Activated CD4-positive, alpha-beta T cell treated with anti-CD3 and anti-CD28 coated beads, Interleukin-2, amount 10 ng/mL, durations not matched to agents 24 days and 14 days (primary cell): ENCODE results near the gene C15orf40. TPM values are rescaled to one million over a fixed set of nuclear protein-coding genes. Genes with fewer than 3 reads are reported as not detected.
A peak's percentile ranks its signal among the peaks of the same experiment; 100 is the strongest.
"Not testable (repeated sequence)": the region's sequence is repeated elsewhere in the genome, so short reads cannot be mapped to it uniquely, and the experiment has no call there.

Experiments used
- DNase-seq: peaks from one replicate; pipeline ENCODE4 v3.0.0; 2022
- H3K27ac Mint-ChIP-seq: one replicate; pipeline ENCODE4 v1.8.0; 2022; ENCODE audit warnings: mild to moderate bottlenecking, mixed read lengths
- H3K27me3 Mint-ChIP-seq: one replicate; pipeline ENCODE4 v1.8.0; 2022; ENCODE audit warnings: mixed read lengths
- H3K36me3 Mint-ChIP-seq: one replicate; pipeline ENCODE4 v1.8.0; 2022; ENCODE audit warnings: low read depth, mild to moderate bottlenecking, mixed read lengths
- H3K4me1 Mint-ChIP-seq: one replicate; pipeline ENCODE4 v1.8.0; 2021; ENCODE audit warnings: mixed read lengths
- H3K4me3 Mint-ChIP-seq: one replicate; pipeline ENCODE4 v1.8.0; 2022; ENCODE audit warnings: mild to moderate bottlenecking, moderate library complexity, mixed read lengths
- H3K9me3 Mint-ChIP-seq: one replicate; pipeline ENCODE4 v1.8.0; 2021; ENCODE audit warnings: mixed read lengths
- intact Hi-C: fragments of 100-400 bp; cut with micrococcal nuclease; formaldehyde crosslinking; loops from one replicate; pipeline ENCODE4 v1.15.1; 2023
- total RNA-seq: library from RNA; stranded (reverse); gene quantifications from 2 replicates; pipeline ENCODE4 v1.2.3, GENCODE V29; 2022

The C15orf40 gene
- total RNA-seq, 1 donor from 2014 or later: 23.6 TPM

DNA sequence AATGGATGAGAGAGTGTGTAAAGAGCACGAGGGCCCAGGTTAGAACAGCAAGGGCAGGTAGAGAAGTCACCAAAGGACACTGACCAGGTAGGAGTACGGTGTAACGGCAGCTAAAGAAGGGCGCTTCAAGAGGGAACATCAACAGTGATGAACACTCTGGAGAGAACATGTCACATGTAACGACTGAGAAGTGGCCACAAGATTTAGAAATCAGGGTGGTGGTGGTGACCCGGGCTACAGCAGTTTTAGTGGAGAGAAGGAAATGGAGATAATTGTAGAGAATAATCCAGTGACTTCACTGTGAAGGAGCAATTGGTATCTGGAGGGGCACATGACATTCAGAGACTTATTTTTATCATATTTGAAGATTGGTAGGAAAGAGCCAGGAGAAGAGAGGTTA, 1.2 kb upstream of the C15orf40 start:
- Mint-ChIP-seq H3K27ac (peak overlapping the region; percentile 94), H3K4me1 (peaks cover 40% of the 10 kb centered on the region), H3K36me3 (peaks cover 42% of the 10 kb centered on the region), H3K9me3 (no peaks in the 10 kb centered on the region), H3K27me3 (no peaks in the 10 kb centered on the region), H3K4me3 (peak overlapping the region; percentile 89)
- intact Hi-C loops: loop anchor here (5.0 kb wide), 4 partner anchors 95 to 260 kb away; partner anchors contain the start of gene TM6SF1
- peak; percentile 56 for DNase-seq

DNA sequence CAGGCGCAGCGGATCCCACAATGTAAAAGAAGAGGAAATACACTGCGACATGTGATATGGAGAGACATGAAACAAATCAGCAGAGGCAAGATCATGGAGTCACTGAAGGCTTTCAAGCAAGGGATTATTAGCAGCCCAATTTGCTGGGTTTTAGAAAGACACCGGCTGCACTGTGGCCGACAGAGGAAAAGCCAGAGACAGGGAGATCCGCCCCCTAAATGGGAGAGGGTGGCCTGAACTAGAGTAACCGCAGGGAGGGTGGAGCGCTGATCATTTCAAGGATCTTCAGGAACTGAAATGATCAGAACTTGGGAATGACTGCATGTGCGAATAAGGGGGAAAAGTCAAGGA, 612 bp upstream of the C15orf40 start:
- H3K4me3 Mint-ChIP-seq: peak overlapping the region; percentile 89
- intact Hi-C loops: loop anchor here (5.0 kb wide), 4 partner anchors 95 to 260 kb away; partner anchors contain the start of gene TM6SF1
- DNase-seq: no peak
- no peaks in the 10 kb centered on the region for H3K27me3 Mint-ChIP-seq
- no peaks in the 10 kb centered on the region for H3K9me3 Mint-ChIP-seq
- peak overlapping the region; percentile 94 for H3K27ac Mint-ChIP-seq
- peaks cover 40% of the 10 kb centered on the region for H3K36me3 Mint-ChIP-seq
- H3K4me1 Mint-ChIP-seq: peaks cover 40% of the 10 kb centered on the region

- Mint-ChIP-seq H3K4me3 (peak overlapping the region; percentile 89), H3K9me3 (no peaks in the 10 kb centered on the region), H3K27ac (peak overlapping the region; percentile 94), H3K4me1 (peaks cover 40% of the 10 kb centered on the region), H3K36me3 (peaks cover 37% of the 10 kb centered on the region), H3K27me3 (no peaks in the 10 kb centered on the region)
- peak; percentile 94 for DNase-seq
- intact Hi-C loops: loop anchor here (1.0 to 5.0 kb wide), 9 partner anchors 56 to 548 kb away; partner anchors contain the start of genes BTBD1, HDGFL3 and TM6SF1
Measured at GRCh38 chr15:83010709-83011270, 649 bp downstream of the C15orf40 start.

- not testable (repeated sequence) for H3K27ac Mint-ChIP-seq, H3K27me3 Mint-ChIP-seq, H3K36me3 Mint-ChIP-seq, DNase-seq, H3K4me1 Mint-ChIP-seq, H3K9me3 Mint-ChIP-seq, H3K4me3 Mint-ChIP-seq
- intact Hi-C loops: loop anchor here (1.0 to 5.0 kb wide), 4 partner anchors 14 to 468 kb away; partner anchors contain the start of gene RAMAC
Measured at GRCh38 chr15:83000672-83001031, 10.8 kb downstream of the C15orf40 start.

DNA sequence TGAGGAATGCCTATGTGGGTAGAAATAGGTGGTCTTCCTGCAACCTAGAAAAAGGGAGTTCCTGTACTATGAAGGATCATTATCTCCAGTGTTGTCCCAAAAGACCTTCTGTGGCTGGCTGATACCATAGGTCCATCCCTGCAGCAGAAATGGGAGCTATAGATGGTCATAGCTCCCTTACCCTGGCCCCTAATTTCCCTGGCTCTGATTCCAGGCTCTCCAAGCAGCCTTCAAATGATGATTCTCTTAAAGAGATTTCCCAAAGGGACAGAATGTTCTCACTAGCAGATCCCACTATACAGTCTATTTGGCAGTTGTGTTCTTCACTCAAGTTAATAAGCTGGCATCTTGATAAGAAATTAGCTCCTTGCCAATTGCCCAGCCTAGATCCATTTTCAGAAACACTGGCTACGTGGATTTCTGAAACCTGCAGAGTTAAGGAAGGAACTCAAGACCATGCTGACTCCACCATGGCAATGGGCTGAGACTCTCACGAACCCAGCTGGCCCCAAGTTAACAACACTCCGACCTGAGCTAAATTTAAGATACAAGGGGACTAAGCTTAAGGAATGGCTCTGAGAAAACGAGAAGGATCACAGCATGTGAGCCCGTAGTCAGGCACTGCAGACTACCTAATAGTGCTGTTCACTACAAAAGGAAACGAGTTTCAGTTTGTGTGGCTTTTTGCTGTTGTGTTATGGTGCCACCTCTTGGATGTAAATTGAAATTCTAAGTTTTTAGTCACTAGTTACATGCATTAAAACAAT, 11.4 kb downstream of the C15orf40 start:
- intact Hi-C loops: loop anchor here (1.0 to 5.0 kb wide), 4 partner anchors 13 to 468 kb away; partner anchors contain the start of gene RAMAC
- Mint-ChIP-seq H3K9me3 (no peaks in the 10 kb centered on the region), H3K27me3 (no peaks in the 10 kb centered on the region), H3K4me3 (peak overlapping the region; percentile 73), H3K4me1 (peaks cover 6% of the 10 kb centered on the region), H3K27ac (no peak overlapping the region), H3K36me3 (no peaks in the 10 kb centered on the region)
- peak; percentile 84 for DNase-seq

DNA sequence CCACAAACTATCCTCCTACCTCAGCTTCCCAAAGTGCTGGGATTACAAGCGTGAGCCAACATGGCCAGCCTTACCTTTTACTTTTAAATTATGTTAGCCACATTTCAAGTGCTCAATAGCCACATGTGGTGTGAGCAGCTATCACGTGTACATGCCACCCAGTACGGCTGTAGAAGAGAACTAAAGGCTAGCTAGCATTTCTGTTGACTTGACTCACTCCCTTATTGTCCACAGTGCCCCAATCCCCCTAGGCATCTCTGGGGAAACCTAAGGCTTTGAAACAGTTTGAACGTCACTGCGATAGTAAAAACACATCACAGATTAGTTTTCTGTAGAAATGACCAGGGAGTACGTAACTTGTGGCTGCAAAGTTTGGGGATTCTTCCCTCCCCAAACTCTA, 12.0 kb downstream of the C15orf40 start:
- intact Hi-C loops: no loop called here
- no peaks in the 10 kb centered on the region for H3K27me3 Mint-ChIP-seq
- no peak overlapping the region for H3K4me3 Mint-ChIP-seq
- H3K36me3 Mint-ChIP-seq: no peaks in the 10 kb centered on the region
- no peak for DNase-seq
- no peak overlapping the region for H3K27ac Mint-ChIP-seq
- no peaks in the 10 kb centered on the region for H3K9me3 Mint-ChIP-seq
- H3K4me1 Mint-ChIP-seq: peaks cover 6% of the 10 kb centered on the region

- H3K27me3 Mint-ChIP-seq: no peaks in the 10 kb centered on the region
- intact Hi-C loops: no loop called here
- no peak overlapping the region for H3K4me3 Mint-ChIP-seq
- no peak overlapping the region for H3K27ac Mint-ChIP-seq
- peaks cover 3% of the 10 kb centered on the region for H3K36me3 Mint-ChIP-seq
- H3K4me1 Mint-ChIP-seq: peaks cover 6% of the 10 kb centered on the region
- no peak for DNase-seq
- H3K9me3 Mint-ChIP-seq: no peaks in the 10 kb centered on the region
Measured at GRCh38 chr15:82995938-82996337, 15.5 kb downstream of the C15orf40 start.

DNA sequence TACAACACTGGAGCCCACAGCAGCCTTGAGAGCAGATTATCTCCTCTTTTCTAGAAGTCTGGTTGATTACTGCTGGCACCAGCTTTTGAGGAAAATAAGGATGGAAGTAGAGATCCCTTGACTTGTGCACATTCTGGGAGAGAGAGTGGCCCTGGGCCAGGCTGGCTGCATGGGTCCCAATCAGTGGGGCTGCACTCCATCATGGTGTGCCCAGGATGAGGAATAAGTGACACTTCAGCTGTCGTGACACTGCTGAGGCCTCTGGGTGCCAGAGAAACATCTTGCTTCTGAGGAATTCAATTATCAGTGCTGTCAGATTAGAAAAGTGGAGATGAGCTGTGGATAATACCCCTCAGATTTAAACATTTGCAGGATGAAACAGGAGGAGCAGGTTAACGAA, 16.4 kb downstream of the C15orf40 start:
- DNase-seq: no peak

GRCh38 chr15:82993144-82993543, 18.3 kb downstream of the C15orf40 start:
- Mint-ChIP-seq H3K4me3 (no peak overlapping the region), H3K9me3 (no peaks in the 10 kb centered on the region), H3K36me3 (peaks cover 19% of the 10 kb centered on the region), H3K27me3 (no peaks in the 10 kb centered on the region), H3K4me1 (peaks cover 4% of the 10 kb centered on the region), H3K27ac (no peak overlapping the region)
- intact Hi-C loops: no loop called here
- no peak for DNase-seq

More for the DNA sequence above, 16.4 kb downstream of the C15orf40 start:
- H3K4me1 Mint-ChIP-seq: peaks cover 5% of the 10 kb centered on the region
- H3K4me3 Mint-ChIP-seq: no peak overlapping the region
- H3K9me3 Mint-ChIP-seq: no peaks in the 10 kb centered on the region
- no peak overlapping the region for H3K27ac Mint-ChIP-seq
- intact Hi-C loops: no loop called here
- no peaks in the 10 kb centered on the region for H3K27me3 Mint-ChIP-seq
- H3K36me3 Mint-ChIP-seq: peaks cover 7% of the 10 kb centered on the region

DNA sequence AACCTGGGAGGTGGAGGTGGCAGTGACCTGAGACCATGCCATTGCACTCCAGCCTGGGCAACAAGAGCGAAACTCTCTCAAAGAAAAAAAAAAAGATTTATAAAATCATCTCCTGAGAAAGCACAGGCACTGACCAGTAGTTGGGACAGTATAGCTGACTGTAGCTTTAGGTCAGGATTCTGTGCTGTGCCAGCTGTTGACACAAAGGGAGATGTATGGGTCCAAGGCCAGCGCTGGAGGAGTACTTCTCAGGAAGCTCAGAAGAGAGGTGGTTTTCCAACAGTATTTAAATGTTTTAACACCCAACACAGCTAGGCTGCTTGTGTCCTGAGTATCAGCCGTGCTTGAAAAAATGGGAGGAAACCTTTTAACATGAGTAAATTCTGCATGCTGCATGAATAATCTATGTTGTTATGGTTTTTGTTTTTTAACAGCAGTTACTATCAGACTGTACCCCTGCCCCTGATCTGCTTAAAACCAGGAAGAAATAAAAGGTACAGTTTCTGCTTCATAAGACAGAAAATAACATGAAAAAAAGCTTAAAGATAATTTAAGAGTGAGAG, 18.9 kb downstream of the C15orf40 start:
- H3K27ac Mint-ChIP-seq: no peak overlapping the region
- intact Hi-C loops: no loop called here
- no peak for DNase-seq
- H3K9me3 Mint-ChIP-seq: no peaks in the 10 kb centered on the region
- H3K4me3 Mint-ChIP-seq: no peak overlapping the region
- H3K27me3 Mint-ChIP-seq: no peaks in the 10 kb centered on the region
- peaks cover 5% of the 10 kb centered on the region for H3K4me1 Mint-ChIP-seq
- H3K36me3 Mint-ChIP-seq: peaks cover 23% of the 10 kb centered on the region

DNA sequence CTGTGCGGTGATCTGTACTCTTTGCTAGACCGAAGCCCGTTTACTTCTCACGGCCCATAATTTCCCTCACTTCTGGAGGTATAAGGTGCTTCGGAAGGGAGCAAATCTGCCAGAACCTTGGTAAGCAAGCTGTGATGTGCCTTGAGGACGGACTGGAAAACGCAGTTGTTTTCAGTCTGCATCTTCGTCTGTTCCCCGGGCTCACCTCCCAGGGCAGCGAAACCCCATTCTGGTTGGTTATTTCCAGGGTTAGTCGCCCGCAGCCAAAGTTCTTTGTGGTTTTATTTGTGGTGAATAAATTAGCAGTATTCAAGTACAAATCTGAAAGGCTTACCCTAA, 25.0 kb downstream of the C15orf40 start:
- no peak for DNase-seq
- Mint-ChIP-seq H3K36me3 (peaks cover 27% of the 10 kb centered on the region), H3K4me1 (peaks cover 27% of the 10 kb centered on the region), H3K9me3 (no peaks in the 10 kb centered on the region), H3K27me3 (no peaks in the 10 kb centered on the region), H3K27ac (peak overlapping the region; percentile 95), H3K4me3 (peak overlapping the region; percentile 97)
- intact Hi-C loops: loop anchor here (1.0 to 5.0 kb wide), 6 partner anchors 14 to 444 kb away; partner anchors contain the start of genes HOMER2 and RPS17

DNA sequence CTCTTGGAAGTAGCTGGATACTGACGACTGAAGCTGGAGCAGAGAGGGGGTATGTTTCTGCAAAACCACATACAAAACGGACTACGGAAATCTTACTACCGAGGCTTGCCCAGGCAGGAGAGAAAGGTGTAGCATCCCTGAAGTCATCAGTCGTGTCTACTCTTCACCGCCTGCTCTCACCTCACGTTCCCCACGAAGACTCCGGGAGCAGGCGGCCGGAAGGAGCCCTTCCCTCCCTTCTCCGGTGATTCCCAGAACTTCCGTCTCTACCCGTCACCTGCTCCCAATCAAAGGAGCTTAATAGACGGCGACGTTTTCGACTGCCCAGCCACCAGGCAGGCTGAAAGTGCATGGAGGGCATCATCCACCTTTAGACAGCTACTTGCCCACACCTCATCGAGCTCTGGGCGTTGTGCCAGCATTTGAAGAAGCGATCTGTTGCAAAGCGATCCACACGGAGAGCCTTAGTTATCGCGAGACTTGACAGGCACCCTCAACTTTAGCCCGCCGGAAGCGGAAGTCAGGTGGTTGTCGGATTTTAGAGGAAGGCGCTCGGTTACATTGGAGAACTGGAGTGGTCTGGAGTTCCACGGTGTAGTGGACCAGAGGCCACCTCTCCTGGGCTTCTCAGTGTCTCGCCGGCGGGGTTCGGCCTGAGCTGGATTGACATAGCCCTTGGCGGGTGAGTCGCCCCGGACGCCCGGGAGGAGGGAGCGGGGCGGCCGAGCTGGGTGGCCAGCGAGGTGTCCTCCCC, 25.6 kb downstream of the C15orf40 start, which contains the start of gene RAMAC:
RAMAC (plus strand) TSS at position 523 of the 754 bp plus-strand sequence. CDS start 2,809 bp downstream, outside the sequence.
- H3K27ac Mint-ChIP-seq: peak within 1 kb of the TSS; percentile 95
- peaks cover 27% of the 10 kb centered on the region for H3K4me1 Mint-ChIP-seq
- intact Hi-C loops: loop anchor here (1.0 to 5.0 kb wide), 6 partner anchors 15 to 444 kb away; partner anchors contain the start of genes HOMER2 and RPS17
- H3K9me3 Mint-ChIP-seq: no peaks in the 10 kb centered on the region
- H3K4me3 Mint-ChIP-seq: peak within 1 kb of the TSS; percentile 97
- peak; percentile 97 for DNase-seq
- H3K27me3 Mint-ChIP-seq: no peaks in the 10 kb centered on the region
- peaks cover 27% of the 10 kb centered on the region for H3K36me3 Mint-ChIP-seq

DNA sequence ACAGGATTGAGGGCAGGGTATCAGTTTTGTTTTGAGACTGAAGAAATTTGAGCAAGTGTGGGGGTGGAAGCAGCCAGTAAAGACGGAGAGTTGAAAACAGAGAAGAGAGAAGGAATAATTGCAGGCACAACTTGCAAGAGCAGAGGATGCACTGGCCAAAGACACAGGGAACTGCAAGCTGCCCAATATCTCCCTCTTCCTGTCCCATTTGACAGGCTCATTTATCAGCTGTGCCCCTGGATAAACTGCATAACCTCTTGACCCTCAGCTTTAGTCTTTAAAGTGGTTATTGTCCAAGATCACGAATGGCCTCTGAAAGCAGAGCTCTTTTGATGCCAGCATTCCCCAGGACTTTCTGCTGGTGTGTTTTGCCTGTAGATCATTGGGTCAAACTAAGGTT, 30.5 kb downstream of the C15orf40 start:
- DNase-seq: no peak
- Mint-ChIP-seq H3K4me1 (peaks cover 16% of the 10 kb centered on the region), H3K4me3 (no peak overlapping the region), H3K27ac (no peak overlapping the region), H3K36me3 (peaks cover 3% of the 10 kb centered on the region), H3K9me3 (no peaks in the 10 kb centered on the region), H3K27me3 (no peaks in the 10 kb centered on the region)
- intact Hi-C loops: no loop called here
